H9 (cell line): ENCODE results near the gene GSX1. TPM values are rescaled to one million over a fixed set of nuclear protein-coding genes. Genes with fewer than 3 reads are reported as not detected.

ENCODE experiments used
- DNase-seq: peaks from one replicate; pipeline ENCODE4 v3.0.0-alpha.2; 2017
- H2AFZ ChIP-seq: one replicate; pipeline ENCODE4 v1.6.1; 2013; ENCODE audit warnings: mild to moderate bottlenecking, low read length, control low read depth, moderate library complexity
- H2AK5ac ChIP-seq: 2 replicates; pipeline ENCODE4 v1.6.1; 2013; ENCODE audit warnings: low read length, control low read depth, mixed read lengths; ENCODE audit not compliant: insufficient read length
- H2BK120ac ChIP-seq: one replicate; pipeline ENCODE4 v1.6.1; 2013; ENCODE audit warnings: low read depth, mild to moderate bottlenecking, low read length, control low read depth, inconsistent platforms; ENCODE audit not compliant: poor library complexity, severe bottlenecking
- H2BK12ac ChIP-seq: 2 replicates; pipeline ENCODE4 v1.6.1; 2013; ENCODE audit warnings: low read length, control low read depth, mixed read lengths, low read depth; ENCODE audit not compliant: insufficient read length
- H2BK15ac ChIP-seq: 2 replicates; pipeline ENCODE4 v1.6.1; 2013; ENCODE audit warnings: low read depth, low read length, control low read depth
- H2BK20ac ChIP-seq: one replicate; pipeline ENCODE4 v1.6.1; 2013; ENCODE audit warnings: low read depth, mild to moderate bottlenecking, low read length, control low read depth, inconsistent platforms; ENCODE audit not compliant: poor library complexity, severe bottlenecking
- H2BK5ac ChIP-seq: 2 replicates; pipeline ENCODE4 v1.6.1; 2013; ENCODE audit warnings: low read length, control low read depth, mixed read lengths; ENCODE audit not compliant: insufficient read length
- H3K14ac ChIP-seq: 2 replicates; pipeline ENCODE4 v1.6.1; 2013; ENCODE audit warnings: low read length, control low read depth; ENCODE audit not compliant: insufficient read depth
- H3K18ac ChIP-seq: 2 replicates; pipeline ENCODE4 v1.6.1; 2013; ENCODE audit warnings: low read depth, mild to moderate bottlenecking, mixed read lengths, low read length, control low read depth; ENCODE audit not compliant: insufficient read length
- H3K23ac ChIP-seq: 2 replicates; pipeline ENCODE4 v1.6.1; 2013; ENCODE audit warnings: low read length, control low read depth, mixed read lengths, low read depth; ENCODE audit not compliant: insufficient read length
- H3K23me2 ChIP-seq: 2 replicates; pipeline ENCODE4 v1.6.1; 2013; ENCODE audit warnings: low read depth, mild to moderate bottlenecking, mixed read lengths, low read length, control low read depth; ENCODE audit not compliant: insufficient read length, poor library complexity, severe bottlenecking
- H3K27ac ChIP-seq: 2 replicates; pipeline ENCODE4 v1.5.1; 2013; ENCODE audit warnings: low read length, control low read depth, mixed read lengths, low read depth; ENCODE audit not compliant: insufficient read length
- H3K27me3 ChIP-seq: 2 replicates; pipeline ENCODE4 v1.6.1; 2013; ENCODE audit warnings: low read length, control low read depth, inconsistent platforms; ENCODE audit not compliant: insufficient read depth
- H3K4ac ChIP-seq: 2 replicates; pipeline ENCODE4 v1.6.1; 2013; ENCODE audit warnings: low read depth, mild to moderate bottlenecking, control low read depth, inconsistent platforms, low read length, moderate library complexity
- H3K4me1 ChIP-seq: 2 replicates; pipeline ENCODE4 v1.6.1; 2013; ENCODE audit warnings: low read length, control low read depth, inconsistent platforms; ENCODE audit not compliant: insufficient read depth
- H3K4me2 ChIP-seq: 2 replicates; pipeline ENCODE4 v1.6.1; 2013; ENCODE audit warnings: low read length, control low read depth, mixed read lengths; ENCODE audit not compliant: insufficient read length, insufficient read depth
- H3K56ac ChIP-seq: 2 replicates; pipeline ENCODE4 v1.6.1; 2013; ENCODE audit warnings: low read depth, mild to moderate bottlenecking, mixed read lengths, low read length, control low read depth; ENCODE audit not compliant: insufficient read length
- H3K79me1 ChIP-seq: 2 replicates; pipeline ENCODE4 v1.6.1; 2013; ENCODE audit warnings: low read depth, mild to moderate bottlenecking, moderate library complexity, low read length, control low read depth, inconsistent platforms; ENCODE audit not compliant: insufficient read depth, poor library complexity, severe bottlenecking
- H3K79me2 ChIP-seq: 2 replicates; pipeline ENCODE4 v1.6.1; 2013; ENCODE audit warnings: low read length, control low read depth, inconsistent platforms; ENCODE audit not compliant: insufficient read depth
- H3K9ac ChIP-seq: 2 replicates; pipeline ENCODE4 v1.6.1; 2013; ENCODE audit warnings: low read length, control low read depth, mixed read lengths; ENCODE audit not compliant: insufficient read length; ENCODE audit errors: extremely low read depth
- H3K9me3 ChIP-seq: one replicate; pipeline ENCODE4 v1.6.1; 2013; ENCODE audit warnings: low read depth, low read length, inconsistent platforms; ENCODE audit not compliant: control insufficient read depth
- H3T11ph ChIP-seq: one replicate; pipeline ENCODE4 v1.6.1; 2013; ENCODE audit warnings: mild to moderate bottlenecking, low read length, control low read depth, inconsistent platforms
- H4K20me1 ChIP-seq: one replicate; pipeline ENCODE4 v1.6.1; 2013; ENCODE audit not compliant: control insufficient read depth, insufficient read length, insufficient read depth
- H4K5ac ChIP-seq: 2 replicates; pipeline ENCODE4 v1.6.1; 2013; ENCODE audit warnings: low read depth, mild to moderate bottlenecking, mixed read lengths, low read length, control low read depth; ENCODE audit not compliant: insufficient read length
- H4K8ac ChIP-seq: replicated peaks from 2 replicates; pipeline ENCODE4 v1.6.1; 2013; ENCODE audit warnings: low read length, control low read depth, mixed read lengths, low read depth; ENCODE audit not compliant: insufficient read length
- H4K91ac ChIP-seq: 2 replicates; pipeline ENCODE4 v1.6.1; 2013; ENCODE audit warnings: low read depth, mild to moderate bottlenecking, moderate library complexity, mixed read lengths, low read length, control low read depth; ENCODE audit not compliant: insufficient read length
- H3K27ac Mint-ChIP-seq, 3 experiments: 2 replicates in 2 of 3; 3 replicates in 1 of 3; pipeline ENCODE4 v1.8.0; 2020 to 2021; ENCODE audit warnings: mixed read lengths in 3 of 3, mild to moderate bottlenecking in 1 of 3, moderate library complexity in 1 of 3
- H3K27me3 Mint-ChIP-seq: 2 replicates; pipeline ENCODE4 v1.8.0; 2021; ENCODE audit warnings: low read depth, mild to moderate bottlenecking, moderate library complexity, mixed read lengths
- H3K36me3 Mint-ChIP-seq, 3 experiments: 2 replicates in 2 of 3; 3 replicates in 1 of 3; pipeline ENCODE4 v1.8.0; 2020 to 2021; ENCODE audit warnings: low read depth in 3 of 3, mixed read lengths in 3 of 3; ENCODE audit not compliant: insufficient read depth in 1 of 3
- H3K4me1 Mint-ChIP-seq, 2 experiments: 2 replicates each; pipeline ENCODE4 v1.8.0; 2020; ENCODE audit warnings: mixed read lengths in 2 of 2
- H3K4me3 Mint-ChIP-seq, 2 experiments: 2 replicates in 1 of 2; 3 replicates in 1 of 2; pipeline ENCODE4 v1.8.0; 2020 to 2021; ENCODE audit warnings: mild to moderate bottlenecking in 2 of 2, mixed read lengths in 2 of 2, moderate library complexity in 1 of 2
- H3K9me3 Mint-ChIP-seq, 2 experiments: 2 replicates in 1 of 2; 3 replicates in 1 of 2; pipeline ENCODE4 v1.8.0; 2020; ENCODE audit warnings: mild to moderate bottlenecking in 2 of 2, mixed read lengths in 2 of 2, moderate library complexity in 1 of 2
- CTCF ChIP-seq: fragments of 200-600 bp; sonication (generic); conservative IDR thresholded peaks from 3 replicates; pipeline ENCODE4 v1.8.0; 2021; ENCODE audit warnings: antibody characterized with exemption, mild to moderate bottlenecking
- WGBS: extraction: QIAGEN DNeasy Blood & Tissue Kit; methylation state at CpG from one replicate; pipeline ENCODE4 v1.1.7; 2013; ENCODE audit warnings: missing lambda C conversion rate, low lambda C conversion rate, mixed read lengths; ENCODE audit not compliant: insufficient read length; ENCODE audit errors: extremely low coverage; 5-methylcytosine and 5-hydroxymethylcytosine counted together
- total RNA-seq: library from RNA; stranded (reverse); gene quantifications from 2 replicates; pipeline ENCODE4 v1.2.1, GENCODE V29; 2021

The GSX1 gene
- total RNA-seq, 1 experiment from 2014 or later: not detected

GRCh38 chr13:27791146-27791900 lies 960 bp upstream of the GSX1 start:
- H4K20me1 ChIP-seq: no peaks in the 10 kb centered on the region
- no peak overlapping the region for H2BK20ac ChIP-seq
- no peaks in the 10 kb centered on the region for H3K23me2 ChIP-seq
- no peak overlapping the region for H2BK15ac ChIP-seq
- no peak overlapping the region for H2AFZ ChIP-seq
- H2BK12ac ChIP-seq: no peak overlapping the region
- H3K27ac ChIP-seq: no peak overlapping the region
- H3K18ac ChIP-seq: no peak overlapping the region
- no peak for DNase-seq
- no peaks in the 10 kb centered on the region for H3K79me1 ChIP-seq
- H3K9me3 ChIP-seq: no peaks in the 10 kb centered on the region
- Mint-ChIP-seq H3K27ac (no peak overlapping the region; a peak in 1 of 7 replicates), H3K4me1 (peaks cover 42 to 59% of the 10 kb centered on the region in 2 experiments), H3K36me3 (no peaks in the 10 kb centered on the region; a peak in 1 of 7 replicates), H3K4me3 (peak overlapping the region in 1 of 2 experiments; percentile 70; a peak in 2 of 5 replicates), H3K9me3 (peaks cover 0 to 5% of the 10 kb centered on the region in 2 experiments; a peak in 2 of 5 replicates), H3K27me3 (peaks cover 100% of the 10 kb centered on the region)
- H4K91ac ChIP-seq: no peak overlapping the region
- H4K5ac ChIP-seq: no peak overlapping the region
- TF ChIP-seq CTCF: no peak
- H3T11ph ChIP-seq: no peak overlapping the region
- H3K4me1 ChIP-seq: no peaks in the 10 kb centered on the region
- no CpG with 5 or more reads among the region's 36 CpGs for WGBS
- no peak overlapping the region for H2BK120ac ChIP-seq
- no peak overlapping the region for H4K8ac ChIP-seq
- peaks cover 89% of the 10 kb centered on the region for H3K27me3 ChIP-seq
- no peak overlapping the region for H3K4ac ChIP-seq
- H3K9ac ChIP-seq: no peak overlapping the region
- no peak overlapping the region for H3K23ac ChIP-seq
- H3K56ac ChIP-seq: no peak overlapping the region
- H2BK5ac ChIP-seq: no peak overlapping the region
- no peaks in the 10 kb centered on the region for H3K79me2 ChIP-seq
- no peak overlapping the region for H2AK5ac ChIP-seq
- H3K4me2 ChIP-seq: peak overlapping the region; percentile 24
- H3K14ac ChIP-seq: no peak overlapping the region
